Uterine smooth muscle cell (primary cell): ENCODE results near the gene PLPPR4. TPM values are rescaled to one million over a fixed set of nuclear protein-coding genes. Genes with fewer than 3 reads are reported as not detected.

Experiments used
- total RNA-seq: library from RNA; depleted of rRNA; stranded (reverse); fragments of >200 nt; gene quantifications from 2 replicates; pipeline ENCODE4 v1.2.3, GENCODE V29; 2014

PLPPR4 gene
- total RNA-seq, result 0.22 and 0.25 TPM in 2 replicates

GRCh38 chr1:99264201-99265021, at the start of gene PLPPR4:
PLPPR4 (plus strand) TSS chr1:99264492; CDS start chr1:99264594, 102 bp downstream.

